ENCODE measurements around the gene AIPL1. TPM values are rescaled to one million over a fixed set of nuclear protein-coding genes. Genes with fewer than 3 reads are reported as not detected.

Gene AIPL1
- total and polyA plus RNA-seq, 10 of the 15 experiments (the other 5 are each of a cell fraction or from before 2014, with no cell fraction given): not detected

DNA sequence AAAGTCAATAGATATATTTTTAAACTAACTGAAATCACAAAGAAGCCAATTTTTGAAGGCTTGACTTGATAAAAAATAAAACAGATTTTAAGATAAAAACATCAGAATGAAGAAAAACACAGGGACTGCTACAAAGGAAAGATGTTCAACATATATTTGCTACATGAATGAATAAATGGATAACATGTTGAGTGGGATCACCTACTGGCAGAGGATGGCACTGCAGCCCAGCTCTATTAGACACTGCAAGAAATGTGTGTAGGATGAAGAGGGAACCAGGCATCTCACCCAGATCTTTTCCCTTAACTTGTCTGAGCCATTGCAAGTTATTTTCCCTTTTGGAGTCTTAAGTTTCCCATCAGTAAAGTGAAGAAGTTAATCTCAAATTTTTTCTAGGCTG, 4.2 kb downstream of the AIPL1 start:
- FAIRE-seq (no peak), ATAC-seq (no peak), DNase-seq (ENCODE audit: low read depth, low spot score) (no peak)
- ChIA-PET SMC1A (ENCODE audit: uncharacterized antibody, unreplicated experiment) (no interaction called here), CTCF (no interaction called here), RAD21 (ENCODE audit: unreplicated experiment) (no interaction called here), POLR2A (no interaction called here)
- no peaks in the 10 kb centered on the region for H3K36me3 ChIP-seq (ENCODE audit: control insufficient read depth in 2 of 2, insufficient read depth in 2 of 2, low read length in 1 of 2)
- no peak overlapping the region for H3K4me2 ChIP-seq (ENCODE audit: control insufficient read depth, insufficient read depth)
- TF ChIP-seq, protein P1, sequence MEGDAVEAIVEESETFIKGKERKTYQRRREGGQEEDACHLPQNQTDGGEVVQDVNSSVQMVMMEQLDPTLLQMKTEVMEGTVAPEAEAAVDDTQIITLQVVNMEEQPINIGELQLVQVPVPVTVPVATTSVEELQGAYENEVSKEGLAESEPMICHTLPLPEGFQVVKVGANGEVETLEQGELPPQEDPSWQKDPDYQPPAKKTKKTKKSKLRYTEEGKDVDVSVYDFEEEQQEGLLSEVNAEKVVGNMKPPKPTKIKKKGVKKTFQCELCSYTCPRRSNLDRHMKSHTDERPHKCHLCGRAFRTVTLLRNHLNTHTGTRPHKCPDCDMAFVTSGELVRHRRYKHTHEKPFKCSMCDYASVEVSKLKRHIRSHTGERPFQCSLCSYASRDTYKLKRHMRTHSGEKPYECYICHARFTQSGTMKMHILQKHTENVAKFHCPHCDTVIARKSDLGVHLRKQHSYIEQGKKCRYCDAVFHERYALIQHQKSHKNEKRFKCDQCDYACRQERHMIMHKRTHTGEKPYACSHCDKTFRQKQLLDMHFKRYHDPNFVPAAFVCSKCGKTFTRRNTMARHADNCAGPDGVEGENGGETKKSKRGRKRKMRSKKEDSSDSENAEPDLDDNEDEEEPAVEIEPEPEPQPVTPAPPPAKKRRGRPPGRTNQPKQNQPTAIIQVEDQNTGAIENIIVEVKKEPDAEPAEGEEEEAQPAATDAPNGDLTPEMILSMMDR (IDR thresholded peaks at IDR 0.05 in 2 of 3, conservative IDR thresholded peaks at IDR 0.05 in 1 of 3; ENCODE audit: control insufficient read depth in 2 of 3, extremely low read depth in 1 of 3, insufficient read depth in 1 of 3, low read depth in 3 of 3, low read length in 3 of 3): 0 out of 6 replicates have a peak, but pooled peaks of 2 of the 3 experiments have one; percentile 20 to 28
- TF ChIP-seq FOS (IDR thresholded peaks at IDR 0.05; ENCODE audit: borderline replicate concordance, extremely low read depth, insufficient read length): no peak
- no peak for TF ChIP-seq SMAD5 (IDR thresholded peaks at IDR 0.05; ENCODE audit: low read depth)
- H3K27ac ChIP-seq (ENCODE audit: control insufficient read depth, insufficient read depth): no peak overlapping the region
- in situ Hi-C loops (cut with MboI) (no loop called here), intact Hi-C loops (cut with micrococcal nuclease; ENCODE audit: unreplicated experiment) (no loop called here)
- H3K79me2 ChIP-seq (ENCODE audit: control insufficient read depth, insufficient read depth, low read length): no peaks in the 10 kb centered on the region
- no peaks in the 10 kb centered on the region; the same call in 1 of the 3 replicates for H3K9me3 ChIP-seq (replicated peaks; ENCODE audit: control insufficient read depth, insufficient read depth, low read length)
- H4K20me1 ChIP-seq (ENCODE audit: control insufficient read depth, insufficient read depth): no peaks in the 10 kb centered on the region
- H3K27me3 ChIP-seq (replicated peaks in 1 of 2; ENCODE audit: control insufficient read depth in 2 of 2, insufficient read depth in 2 of 2, low read length in 1 of 2): no peaks in the 10 kb centered on the region
- H3K9ac ChIP-seq (ENCODE audit: control insufficient read depth, insufficient read depth, low read length): no peak overlapping the region
- no TSS peak for BruUV-seq (replicated peaks)
- H3K4me3 ChIP-seq: no peak overlapping the region
- H3K4me1 ChIP-seq (ENCODE audit: control insufficient read depth, insufficient read depth, low read length): peaks cover 7% of the 10 kb centered on the region
- no peak overlapping the region for H2AFZ ChIP-seq (ENCODE audit: control insufficient read depth, low read depth, low read length)

DNA sequence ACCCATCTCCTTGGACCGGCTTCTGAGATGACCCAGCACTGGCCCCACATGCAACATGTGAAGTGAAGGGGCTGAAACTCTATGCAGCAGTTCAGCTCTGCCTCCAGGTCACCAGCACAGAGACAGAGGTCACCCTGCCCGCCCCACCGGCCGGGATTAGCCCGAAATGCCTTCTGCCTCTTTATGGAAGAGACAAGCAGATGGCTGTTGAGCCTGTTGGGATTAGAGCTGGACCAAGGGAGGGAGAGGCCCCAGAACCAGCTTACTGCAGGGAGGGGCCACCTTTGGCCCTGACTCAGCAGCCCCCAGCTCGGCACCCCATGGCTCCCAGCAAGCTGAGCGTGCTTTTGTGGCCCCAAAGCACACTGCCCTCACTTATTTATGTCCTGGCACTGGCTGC, 5.7 kb downstream of the AIPL1 start:
- in situ Hi-C loops (cut with MboI) (no loop called here), intact Hi-C loops (cut with micrococcal nuclease; ENCODE audit: unreplicated experiment) (no loop called here)
- CTCF ChIA-PET: no interaction called here
- H3K9ac ChIP-seq (ENCODE audit: control insufficient read depth, insufficient read depth, low read length): no peak overlapping the region
- H3K9me3 ChIP-seq (replicated peaks; ENCODE audit: control insufficient read depth, insufficient read depth, low read length): no peaks in the 10 kb centered on the region; the same call in 1 of the 3 replicates
- RAD21 ChIA-PET (ENCODE audit: unreplicated experiment): no interaction called here
- no peak for DNase-seq (ENCODE audit: low read depth, low spot score)
- no peaks in the 10 kb centered on the region for H3K36me3 ChIP-seq (ENCODE audit: control insufficient read depth in 2 of 2, insufficient read depth in 2 of 2, low read length in 1 of 2)
- FAIRE-seq: no peak
- 63% methylated on average over 7 of the region's 7 CpGs for WGBS (ENCODE audit: insufficient coverage, insufficient replicate concordance, low lambda C conversion rate, missing lambda C conversion rate)
- H3K79me2 ChIP-seq (ENCODE audit: control insufficient read depth, insufficient read depth, low read length): no peaks in the 10 kb centered on the region
- SMC1A ChIA-PET (ENCODE audit: uncharacterized antibody, unreplicated experiment): interaction anchor here (1.0 kb wide), 1 partner anchor 9 kb away, joined by 3 read pairs; no protein-coding TSS in a partner anchor
- ATAC-seq: no peak
- no peak overlapping the region for H3K4me2 ChIP-seq (ENCODE audit: control insufficient read depth, insufficient read depth)
- H3K4me1 ChIP-seq (ENCODE audit: control insufficient read depth, insufficient read depth, low read length): peaks cover 7% of the 10 kb centered on the region
- H2AFZ ChIP-seq (ENCODE audit: control insufficient read depth, low read depth, low read length): no peak overlapping the region
- BruUV-seq (replicated peaks): no TSS peak
- H4K20me1 ChIP-seq (ENCODE audit: control insufficient read depth, insufficient read depth): no peaks in the 10 kb centered on the region
- no peak overlapping the region for H3K27ac ChIP-seq (ENCODE audit: control insufficient read depth, insufficient read depth)
- no peak overlapping the region for H3K4me3 ChIP-seq
- no peaks in the 10 kb centered on the region for H3K27me3 ChIP-seq (replicated peaks in 1 of 2; ENCODE audit: control insufficient read depth in 2 of 2, insufficient read depth in 2 of 2, low read length in 1 of 2)
- POLR2A ChIA-PET: no interaction called here
- no peak for TF ChIP-seq SMC3 (IDR thresholded peaks at IDR 0.05; ENCODE audit: borderline replicate concordance, low read length)
- no peak for TF ChIP-seq KDM1A (IDR thresholded peaks at IDR 0.05; ENCODE audit: borderline replicate concordance)
- TF ChIP-seq ZNF274 (IDR thresholded peaks at IDR 0.05; ENCODE audit: insufficient read depth, insufficient read length): no peak
- TF ChIP-seq BCLAF1 (IDR thresholded peaks at IDR 0.05): no peak
- TF ChIP-seq RBBP5 (conservative IDR thresholded peaks at IDR 0.05): no peak
- TF ChIP-seq HCFC1 (IDR thresholded peaks at IDR 0.05; ENCODE audit: low read length): no peak
- no peak for TF ChIP-seq ZSCAN29 (IDR thresholded peaks at IDR 0.05)
